GM12872 (cell line): Measurements from ENCODE around the gene ERCC6L2.

Experiments used
- CTCF ChIP-seq: IDR thresholded peaks from 3 replicates; pipeline ENCODE4 v1.5.1; 2011; ENCODE audit warnings: low read depth, mild to moderate bottlenecking, low read length, moderate library complexity; ENCODE audit not compliant: insufficient read depth

Gene ERCC6L2

DNA sequence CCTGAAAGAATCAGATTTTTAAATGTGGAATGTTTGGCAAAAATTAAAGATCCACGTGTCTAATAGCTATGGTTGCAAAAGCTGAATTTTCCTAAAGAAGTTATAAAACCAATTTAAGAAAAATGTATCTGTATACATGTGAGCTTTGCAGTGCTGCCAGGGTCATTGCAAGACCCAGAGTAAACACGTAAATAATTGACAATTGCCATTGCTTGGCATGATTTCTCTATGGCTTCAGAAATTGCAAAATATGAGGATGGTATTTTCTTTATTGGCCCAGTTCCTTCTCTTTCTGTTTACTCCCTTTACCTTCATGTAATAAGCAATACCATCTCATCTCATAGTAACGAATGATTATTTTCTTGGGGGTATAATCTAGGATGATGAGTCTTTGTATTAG, 123.9 kb downstream of the ERCC6L2 start:
- no peak for TF ChIP-seq CTCF

GRCh38 chr9:96004379-96004778, 128.9 kb downstream of the ERCC6L2 start:
- no peak for TF ChIP-seq CTCF

DNA sequence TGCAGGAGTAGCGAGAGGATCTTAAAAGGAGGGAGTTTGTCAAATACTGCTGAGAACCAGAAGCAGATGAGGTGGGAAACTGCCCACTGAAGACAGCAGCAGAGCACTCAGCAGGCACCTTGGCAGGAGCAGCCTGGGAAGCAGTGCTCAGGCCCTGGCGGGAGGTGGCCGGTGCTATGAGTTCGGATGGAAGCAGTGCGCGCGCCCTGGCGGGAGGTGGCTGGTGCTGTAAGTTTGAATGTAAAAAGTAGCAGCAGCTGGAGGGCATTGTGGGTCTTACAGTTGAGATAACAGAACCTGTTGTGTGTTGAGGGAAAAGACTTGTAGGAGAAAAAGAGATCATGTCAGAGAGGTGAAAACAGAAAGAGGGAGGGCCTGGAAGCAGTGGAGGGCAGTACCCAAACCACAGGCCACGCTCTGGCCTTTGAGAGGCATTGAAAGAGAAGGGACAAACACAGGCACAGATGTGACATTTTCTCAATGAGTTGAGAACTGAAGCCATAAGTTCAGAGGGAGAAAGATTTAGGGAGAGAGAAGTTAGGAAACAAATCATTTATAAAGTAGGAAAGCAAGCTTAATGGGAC, 130.9 kb downstream of the ERCC6L2 start:
- TF ChIP-seq CTCF, result no peak

- TF ChIP-seq CTCF, result no peak
Measured at GRCh38 chr9:96006961-96007360, 131.5 kb downstream of the ERCC6L2 start.

DNA sequence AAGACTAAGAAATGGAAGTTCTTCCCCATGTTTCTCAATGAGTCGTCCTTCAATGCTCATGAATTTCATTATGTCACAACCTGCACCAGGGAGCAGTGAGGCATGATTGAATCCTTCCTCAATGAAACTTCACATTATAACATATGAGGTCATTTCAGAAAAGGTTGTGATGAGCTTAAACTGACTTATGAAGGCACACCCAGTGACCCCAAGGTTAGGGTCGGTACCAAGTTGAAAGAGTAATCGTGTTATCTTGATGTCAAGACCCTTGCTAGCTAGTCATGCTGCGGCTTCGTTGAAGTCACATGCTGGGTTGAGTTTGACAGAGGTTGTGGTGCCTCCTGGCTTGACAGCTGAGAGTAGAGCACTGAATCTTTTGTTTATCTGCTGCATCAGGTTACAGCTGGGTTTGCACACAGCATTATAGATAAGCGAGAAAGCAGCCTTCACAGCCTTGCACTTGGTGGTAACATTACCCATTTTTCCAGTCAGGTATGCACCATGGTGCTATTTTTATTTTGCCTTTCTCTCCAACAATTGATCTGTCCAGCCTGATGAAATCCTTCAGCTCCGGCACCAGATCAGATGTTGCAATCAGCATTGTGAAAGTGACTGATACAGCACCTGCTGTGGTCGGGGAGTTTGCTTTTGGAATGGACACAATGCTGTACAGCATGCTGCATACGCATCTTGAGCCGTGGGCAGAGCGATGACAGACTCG, 133.2 kb downstream of the ERCC6L2 start:
- no peak for TF ChIP-seq CTCF

- no peak for TF ChIP-seq CTCF
Measured at GRCh38 chr9:96009223-96009602, 133.7 kb downstream of the ERCC6L2 start.

DNA sequence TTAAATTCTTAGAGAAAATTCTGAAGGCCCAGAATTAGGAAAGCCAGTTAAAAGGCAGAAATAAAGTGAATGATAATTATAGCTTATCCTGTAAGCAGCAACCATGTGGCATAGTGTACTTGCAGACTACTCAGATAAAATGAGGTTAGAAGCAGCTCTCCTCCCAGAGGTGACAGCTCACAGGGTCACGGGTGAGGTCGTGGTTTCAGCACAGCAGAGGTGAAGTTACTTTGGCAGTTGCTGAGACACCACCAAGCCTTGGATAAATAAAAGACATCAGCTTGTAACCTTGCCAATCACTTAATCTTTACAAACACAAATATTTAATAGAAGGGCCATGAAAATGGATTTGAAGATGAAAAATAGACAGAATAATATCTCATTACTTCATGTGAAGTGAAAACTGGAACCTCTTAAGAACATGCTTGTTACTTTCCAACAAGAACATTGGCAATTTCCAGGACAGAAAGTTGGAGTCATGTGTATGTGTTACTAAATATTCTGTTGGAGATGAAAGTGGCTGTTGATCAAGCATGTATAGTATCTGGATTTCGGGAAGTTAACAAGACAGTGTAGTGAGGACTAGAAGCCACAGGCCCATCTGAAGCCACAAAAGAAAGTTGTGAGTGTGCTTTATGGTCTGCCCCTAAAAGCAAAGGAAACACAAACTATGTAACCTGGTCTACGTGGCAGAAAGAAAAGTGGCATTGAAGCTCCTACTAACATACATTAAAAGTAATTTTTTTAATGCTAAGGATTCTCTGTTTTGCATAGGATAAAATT, 134.4 kb downstream of the ERCC6L2 start:
- no peak for TF ChIP-seq CTCF
